ENCODE measurements around the gene KIF6.

Gene KIF6

DNA sequence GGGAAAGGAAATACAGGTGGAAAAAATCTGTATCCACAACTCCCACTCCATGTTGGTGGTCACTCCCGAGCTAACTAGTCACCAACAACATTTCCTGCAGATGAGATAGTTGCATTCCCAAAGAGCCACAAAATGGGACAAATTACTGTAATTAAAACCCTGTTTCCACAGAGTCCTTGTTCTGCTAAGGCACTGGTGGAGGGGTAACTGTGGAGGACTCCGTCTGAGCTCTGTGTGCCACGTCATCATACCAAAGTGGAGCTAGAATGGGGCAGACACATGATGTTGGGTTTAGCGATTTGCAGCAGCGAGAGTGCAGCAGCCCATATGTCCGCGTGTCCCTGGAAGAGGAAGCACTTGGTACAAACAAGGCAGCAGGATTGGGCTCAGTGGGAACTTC is 230.2 kb downstream of the KIF6 start:
- no peaks in the 10 kb centered on the region for H3K79me2 ChIP-seq (ENCODE audit: insufficient read depth, low read length)
- no peaks in the 10 kb centered on the region for H3K9me3 ChIP-seq (ENCODE audit: insufficient read depth, low read length, severe bottlenecking)
- ATAC-seq (ENCODE audit: insufficient read depth, low read depth) (no peak), DNase-seq (no peak)
- H3K27me3 ChIP-seq (ENCODE audit: insufficient read depth, low read length, poor library complexity), result no peaks in the 10 kb centered on the region
- no peak overlapping the region for H3K9ac ChIP-seq (ENCODE audit: low read depth, low read length)
- no peaks in the 10 kb centered on the region for H3K4me1 ChIP-seq (ENCODE audit: insufficient read depth, low read length)
- TF ChIP-seq, protein P1, sequence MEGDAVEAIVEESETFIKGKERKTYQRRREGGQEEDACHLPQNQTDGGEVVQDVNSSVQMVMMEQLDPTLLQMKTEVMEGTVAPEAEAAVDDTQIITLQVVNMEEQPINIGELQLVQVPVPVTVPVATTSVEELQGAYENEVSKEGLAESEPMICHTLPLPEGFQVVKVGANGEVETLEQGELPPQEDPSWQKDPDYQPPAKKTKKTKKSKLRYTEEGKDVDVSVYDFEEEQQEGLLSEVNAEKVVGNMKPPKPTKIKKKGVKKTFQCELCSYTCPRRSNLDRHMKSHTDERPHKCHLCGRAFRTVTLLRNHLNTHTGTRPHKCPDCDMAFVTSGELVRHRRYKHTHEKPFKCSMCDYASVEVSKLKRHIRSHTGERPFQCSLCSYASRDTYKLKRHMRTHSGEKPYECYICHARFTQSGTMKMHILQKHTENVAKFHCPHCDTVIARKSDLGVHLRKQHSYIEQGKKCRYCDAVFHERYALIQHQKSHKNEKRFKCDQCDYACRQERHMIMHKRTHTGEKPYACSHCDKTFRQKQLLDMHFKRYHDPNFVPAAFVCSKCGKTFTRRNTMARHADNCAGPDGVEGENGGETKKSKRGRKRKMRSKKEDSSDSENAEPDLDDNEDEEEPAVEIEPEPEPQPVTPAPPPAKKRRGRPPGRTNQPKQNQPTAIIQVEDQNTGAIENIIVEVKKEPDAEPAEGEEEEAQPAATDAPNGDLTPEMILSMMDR (IDR thresholded peaks at IDR 0.05; ENCODE audit: borderline replicate concordance, extremely low read depth, low read length, poor library complexity, severe bottlenecking), result no peak
- no peak for TF ChIP-seq EZH2 (IDR thresholded peaks at IDR 0.05; ENCODE audit: borderline replicate concordance, low read depth, low read length, severe bottlenecking)
- no peak overlapping the region for H2AFZ ChIP-seq (ENCODE audit: low read depth, low read length)
- no peaks in the 10 kb centered on the region for H3K36me3 ChIP-seq (ENCODE audit: insufficient read depth, low read length)
- no peaks in the 10 kb centered on the region for H4K20me1 ChIP-seq (ENCODE audit: insufficient read depth, low read length)
- H3K27ac ChIP-seq (ENCODE audit: low read length), result no peak overlapping the region
- no peak overlapping the region for H3K4me2 ChIP-seq (ENCODE audit: insufficient read depth, low read length)
- no peak overlapping the region for H3K4me3 ChIP-seq (ENCODE audit: low read depth in 1 of 2, low read length in 2 of 2)

DNA sequence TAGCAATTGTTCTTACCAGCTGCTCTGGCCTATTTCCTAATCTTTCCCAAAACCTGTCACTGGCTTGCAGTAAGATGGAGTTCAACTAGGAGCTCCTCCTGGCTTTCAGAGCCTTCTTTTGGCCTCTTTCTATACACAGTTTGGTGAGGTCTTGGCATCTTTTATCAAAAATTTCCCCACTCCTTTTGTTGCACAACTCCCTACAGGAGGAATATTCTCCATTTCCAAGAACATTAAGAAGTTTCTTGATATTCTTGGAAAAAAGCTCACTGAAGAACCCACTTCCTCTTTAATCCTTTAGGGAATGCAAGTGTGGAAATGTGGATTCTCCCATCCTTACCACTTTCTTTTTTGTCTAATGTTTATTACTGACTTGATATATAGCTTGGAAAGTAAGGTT is 231.4 kb downstream of the KIF6 start:
- no peak for TF ChIP-seq EZH2 (IDR thresholded peaks at IDR 0.05; ENCODE audit: borderline replicate concordance, low read depth, low read length, severe bottlenecking)
- TF ChIP-seq, protein P1 (IDR thresholded peaks at IDR 0.05; ENCODE audit: borderline replicate concordance, extremely low read depth, low read length, poor library complexity, severe bottlenecking), result no peak
- no peak overlapping the region for H3K4me3 ChIP-seq (ENCODE audit: low read depth in 1 of 2, low read length in 2 of 2)
- no peak overlapping the region for H2AFZ ChIP-seq (ENCODE audit: low read depth, low read length)
- no peaks in the 10 kb centered on the region for H3K36me3 ChIP-seq (ENCODE audit: insufficient read depth, low read length)
- H4K20me1 ChIP-seq (ENCODE audit: insufficient read depth, low read length), result no peaks in the 10 kb centered on the region
- H3K79me2 ChIP-seq (ENCODE audit: insufficient read depth, low read length), result no peaks in the 10 kb centered on the region
- no peak for DNase-seq
- H3K4me1 ChIP-seq (ENCODE audit: insufficient read depth, low read length), result no peaks in the 10 kb centered on the region
- H3K27me3 ChIP-seq (ENCODE audit: insufficient read depth, low read length, poor library complexity), result no peaks in the 10 kb centered on the region
- no peaks in the 10 kb centered on the region for H3K9me3 ChIP-seq (ENCODE audit: insufficient read depth, low read length, severe bottlenecking)
- no peak overlapping the region for H3K27ac ChIP-seq (ENCODE audit: low read length)
- no peak overlapping the region for H3K4me2 ChIP-seq (ENCODE audit: insufficient read depth, low read length)
- H3K9ac ChIP-seq (ENCODE audit: low read depth, low read length), result no peak overlapping the region
- no peak for ATAC-seq (ENCODE audit: insufficient read depth, low read depth)

DNA sequence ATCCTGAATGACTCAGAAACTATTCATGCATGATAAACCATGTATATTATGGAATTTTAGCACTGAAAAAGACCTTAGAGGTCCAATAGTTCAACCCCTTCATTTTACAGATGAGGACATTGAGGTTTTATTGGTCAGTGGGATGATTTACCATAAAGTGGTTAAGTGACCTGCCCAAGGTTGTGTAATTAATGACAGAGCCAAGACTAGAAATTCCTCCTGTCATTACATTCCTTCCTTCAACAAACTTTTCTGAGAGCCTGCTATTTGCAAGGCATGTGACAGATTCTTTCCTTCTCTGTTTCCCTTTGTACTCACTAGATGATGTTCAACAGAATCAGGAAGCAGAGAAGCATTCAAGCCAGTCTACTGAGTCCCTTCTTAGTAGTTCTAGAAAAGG is 232.0 kb downstream of the KIF6 start:
- H4K20me1 ChIP-seq (ENCODE audit: insufficient read depth, low read length), result no peaks in the 10 kb centered on the region
- H3K9ac ChIP-seq (ENCODE audit: low read depth, low read length), result no peak overlapping the region
- H3K4me3 ChIP-seq (ENCODE audit: low read depth in 1 of 2, low read length in 2 of 2), result no peak overlapping the region
- no peaks in the 10 kb centered on the region for H3K27me3 ChIP-seq (ENCODE audit: insufficient read depth, low read length, poor library complexity)
- H2AFZ ChIP-seq (ENCODE audit: low read depth, low read length), result no peak overlapping the region
- ATAC-seq (ENCODE audit: insufficient read depth, low read depth) (no peak), DNase-seq (no peak)
- no peaks in the 10 kb centered on the region for H3K9me3 ChIP-seq (ENCODE audit: insufficient read depth, low read length, severe bottlenecking)
- no peak for TF ChIP-seq EZH2 (IDR thresholded peaks at IDR 0.05; ENCODE audit: borderline replicate concordance, low read depth, low read length, severe bottlenecking)
- TF ChIP-seq, protein P1 (IDR thresholded peaks at IDR 0.05; ENCODE audit: borderline replicate concordance, extremely low read depth, low read length, poor library complexity, severe bottlenecking), result no peak
- H3K79me2 ChIP-seq (ENCODE audit: insufficient read depth, low read length), result no peaks in the 10 kb centered on the region
- no peak overlapping the region for H3K4me2 ChIP-seq (ENCODE audit: insufficient read depth, low read length)
- H3K36me3 ChIP-seq (ENCODE audit: insufficient read depth, low read length), result no peaks in the 10 kb centered on the region
- H3K27ac ChIP-seq (ENCODE audit: low read length), result no peak overlapping the region
- H3K4me1 ChIP-seq (ENCODE audit: insufficient read depth, low read length), result no peaks in the 10 kb centered on the region

DNA sequence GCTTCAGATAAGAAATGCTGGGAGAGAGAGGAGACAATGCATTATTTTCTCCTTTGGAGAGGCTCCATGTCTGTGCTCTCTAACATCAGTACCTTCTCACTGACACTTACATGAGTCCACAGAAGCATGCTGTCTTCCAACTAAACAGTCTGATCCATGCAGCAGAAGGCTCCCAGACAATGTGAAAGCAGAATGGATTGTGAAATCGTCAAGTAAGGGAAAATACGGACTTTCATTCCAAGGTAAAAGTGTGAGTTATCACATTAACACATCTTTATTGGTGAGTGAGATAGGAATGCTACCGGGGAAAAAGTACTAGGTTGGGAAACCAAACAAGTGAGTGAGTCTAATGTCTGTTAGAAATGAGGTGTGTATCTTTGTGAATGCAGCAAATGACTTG is 235.1 kb downstream of the KIF6 start:
- H4K20me1 ChIP-seq (ENCODE audit: insufficient read depth, low read length), result no peaks in the 10 kb centered on the region
- no peaks in the 10 kb centered on the region for H3K79me2 ChIP-seq (ENCODE audit: insufficient read depth, low read length)
- H3K27ac ChIP-seq (ENCODE audit: low read length), result no peak overlapping the region
- H3K9ac ChIP-seq (ENCODE audit: low read depth, low read length), result no peak overlapping the region
- no peaks in the 10 kb centered on the region for H3K9me3 ChIP-seq (ENCODE audit: insufficient read depth, low read length, severe bottlenecking)
- no peaks in the 10 kb centered on the region for H3K4me1 ChIP-seq (ENCODE audit: insufficient read depth, low read length)
- H2AFZ ChIP-seq (ENCODE audit: low read depth, low read length), result no peak overlapping the region
- no peaks in the 10 kb centered on the region for H3K36me3 ChIP-seq (ENCODE audit: insufficient read depth, low read length)
- no peaks in the 10 kb centered on the region for H3K27me3 ChIP-seq (ENCODE audit: insufficient read depth, low read length, poor library complexity)
- H3K4me3 ChIP-seq (ENCODE audit: low read depth in 1 of 2, low read length in 2 of 2), result no peak overlapping the region
- TF ChIP-seq, protein P1 (IDR thresholded peaks at IDR 0.05; ENCODE audit: borderline replicate concordance, extremely low read depth, low read length, poor library complexity, severe bottlenecking), result no peak
- TF ChIP-seq EZH2 (IDR thresholded peaks at IDR 0.05; ENCODE audit: borderline replicate concordance, low read depth, low read length, severe bottlenecking), result no peak
- DNase-seq, result no peak
- no peak overlapping the region for H3K4me2 ChIP-seq (ENCODE audit: insufficient read depth, low read length)
- ATAC-seq (ENCODE audit: insufficient read depth, low read depth), result no peak
